Gastrocnemius medialis (tissue), 4 donors: ENCODE measurements around the gene DTNA. TPM values are rescaled to one million over a fixed set of nuclear protein-coding genes. Genes with fewer than 3 reads are reported as not detected.
"Not testable (repeated sequence)": the region's sequence is repeated elsewhere in the genome, so short reads cannot be mapped to it uniquely, and the experiment has no call there.

Experiments used
- ATAC-seq, 2 donors: fragments of 150-250 bp; one replicate each; pipeline ENCODE4 v1.9.1; 2016
- DNase-seq, 2 donors: peaks; one replicate each; pipeline ENCODE4 v3.0.0-alpha.2; 2019
- H3K27ac ChIP-seq, 4 donors: fragments of 200-600 bp; sonication (generic); 1 replicate in 1 of 4; 2 replicates in 3 of 4; pipeline ENCODE4 v1.5.1; 2016 to 2018; ENCODE audit warnings: mild to moderate bottlenecking in 2 of 4, moderate library complexity in 1 of 4
- H3K27me3 ChIP-seq, 3 donors: fragments of 200-600 bp; sonication (generic) in 2 of 3; 1 replicate in 1 of 3; 2 replicates in 2 of 3; pipeline versions ENCODE4 v1.5.1 to v1.6.0; 2016 to 2019; ENCODE audit warnings: mild to moderate bottlenecking in 1 of 3, moderate library complexity in 1 of 3
- H3K36me3 ChIP-seq, 2 donors: fragments of 200-600 bp; sonication (generic) in 1 of 2; one replicate each; pipeline ENCODE4 v1.5.1; 2017 to 2018
- H3K4me1 ChIP-seq, 2 donors: fragments of 200-600 bp; sonication (generic) in 1 of 2; one replicate each; pipeline ENCODE4 v1.5.1; 2016 to 2017; ENCODE audit warnings: mild to moderate bottlenecking in 2 of 2
- H3K4me3 ChIP-seq, 4 donors: fragments of 200-600 bp; sonication (generic) in 3 of 4; 1 replicate in 1 of 4; 2 replicates in 3 of 4; pipeline ENCODE4 v1.5.1; 2016 to 2019; ENCODE audit warnings: mild to moderate bottlenecking in 2 of 4
- H3K9me3 ChIP-seq, 3 donors: fragments of 200-600 bp; sonication (generic) in 2 of 3; 1 replicate in 1 of 3; 2 replicates in 2 of 3; pipeline ENCODE4 v1.5.1; 2016 to 2019
- CTCF ChIP-seq, 5 experiments: fragments of 450-650 bp in 3 of 5; fragments of 200-600 bp in 2 of 5; sonication (generic) in 2 of 5; IDR thresholded peaks in 4 of 5; conservative IDR thresholded peaks in 1 of 5; 1 replicate in 4 of 5; 2 replicates in 1 of 5; pipeline ENCODE4 v1.5.1; 2016 to 2019; ENCODE audit warnings: antibody characterized with exemption in 5 of 5, mild to moderate bottlenecking in 3 of 5, moderate library complexity in 3 of 5
- POLR2A ChIP-seq, 2 donors: fragments of 450-650 bp; IDR thresholded peaks; one replicate each; pipeline ENCODE4 v1.6.1; 2017; ENCODE audit warnings: antibody characterized with exemption in 2 of 2, mild to moderate bottlenecking in 2 of 2, moderate library complexity in 2 of 2
- in situ Hi-C, 4 donors: fragments of 200-750 bp; cut with MboI; loops; one replicate each; pipeline versions ENCODE4 v1.15.0 to v1.8.0; 2017; ENCODE audit warnings: low sequenced_read_pairs in 4 of 4
- intact Hi-C: fragments of 100-400 bp; cut with DNase I; formaldehyde crosslinking; loops from one replicate; pipeline ENCODE4 v1.15.1; 2023; ENCODE audit warnings: low total_unique reads
- total RNA-seq, 4 donors: library from RNA; depleted of rRNA; stranded (reverse); fragments of >200 nt; gene quantifications; one replicate each; pipeline versions ENCODE4 v1.1.0 to v1.2.3, GENCODE V29; 2016

The DTNA gene
- total RNA-seq, 4 donors from 2014 or later = 38.6 to 63.9 (median 56.1) TPM

GRCh38 chr18:34718610-34719009 lies 8.5 kb downstream of the DTNA start:
- in situ Hi-C loops = no loop called here
- intact Hi-C loops = no loop called here
- H3K9me3 ChIP-seq = no peaks in the 10 kb centered on the region
- ATAC-seq (peak; percentile 64 to 87), DNase-seq (no peak)
- H3K36me3 ChIP-seq = no peaks in the 10 kb centered on the region
- no peaks in the 10 kb centered on the region for H3K27me3 ChIP-seq
- peak overlapping the region in 2 of 4 donors; percentile 39 to 58 for H3K27ac ChIP-seq
- H3K4me1 ChIP-seq = peaks cover 5 to 14% of the 10 kb centered on the region in 2 donors
- TF ChIP-seq POLR2A (IDR thresholded peaks at IDR 0.05) = no peak
- TF ChIP-seq CTCF (IDR thresholded peaks at IDR 0.05 in 4 of 5, conservative IDR thresholded peaks at IDR 0.05 in 1 of 5) = no peak
- H3K4me3 ChIP-seq = no peak overlapping the region

GRCh38 chr18:34720220-34720619 lies 10.1 kb downstream of the DTNA start:
- TF ChIP-seq POLR2A (IDR thresholded peaks at IDR 0.05) = no peak
- TF ChIP-seq CTCF (IDR thresholded peaks at IDR 0.05 in 4 of 5, conservative IDR thresholded peaks at IDR 0.05 in 1 of 5) = no peak
- in situ Hi-C loops = no loop called here
- H3K27me3 ChIP-seq = no peaks in the 10 kb centered on the region
- peak overlapping the region in 1 of 4 donors; percentile 58 for H3K27ac ChIP-seq
- ATAC-seq (no peak), DNase-seq (no peak)
- H3K9me3 ChIP-seq = no peaks in the 10 kb centered on the region
- no peaks in the 10 kb centered on the region for H3K36me3 ChIP-seq
- no peak overlapping the region for H3K4me3 ChIP-seq
- peaks cover 5 to 14% of the 10 kb centered on the region in 2 donors for H3K4me1 ChIP-seq
- intact Hi-C loops = no loop called here

DNA sequence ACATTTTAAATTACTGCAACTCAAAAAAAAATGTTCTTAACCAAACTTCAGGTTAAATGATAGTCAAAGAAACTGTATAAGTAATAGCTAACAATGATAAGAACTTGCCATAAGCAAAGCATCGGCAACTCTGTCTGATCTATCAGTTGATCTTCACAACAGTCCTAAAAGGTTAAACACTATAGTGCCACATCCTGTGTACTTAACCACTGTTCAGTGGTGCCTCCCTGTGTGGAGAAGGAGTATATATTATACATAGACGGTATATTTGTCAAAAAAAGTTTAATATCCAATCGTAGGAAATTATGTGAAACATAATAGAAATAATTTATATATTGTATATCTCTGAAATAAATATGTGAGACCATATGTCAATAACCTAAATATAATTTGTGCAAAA lies 13.0 kb downstream of the DTNA start:
- ATAC-seq (no peak), DNase-seq (no peak)
- peaks cover 5 to 11% of the 10 kb centered on the region in 2 donors for H3K4me1 ChIP-seq
- TF ChIP-seq CTCF (IDR thresholded peaks at IDR 0.05 in 4 of 5, conservative IDR thresholded peaks at IDR 0.05 in 1 of 5) = no peak
- TF ChIP-seq POLR2A (IDR thresholded peaks at IDR 0.05) = no peak
- H3K27me3 ChIP-seq = no peaks in the 10 kb centered on the region
- intact Hi-C loops = no loop called here
- H3K27ac ChIP-seq = no peak overlapping the region
- H3K4me3 ChIP-seq = no peak overlapping the region
- H3K9me3 ChIP-seq = no peaks in the 10 kb centered on the region
- in situ Hi-C loops = no loop called here
- H3K36me3 ChIP-seq = no peaks in the 10 kb centered on the region

DNA sequence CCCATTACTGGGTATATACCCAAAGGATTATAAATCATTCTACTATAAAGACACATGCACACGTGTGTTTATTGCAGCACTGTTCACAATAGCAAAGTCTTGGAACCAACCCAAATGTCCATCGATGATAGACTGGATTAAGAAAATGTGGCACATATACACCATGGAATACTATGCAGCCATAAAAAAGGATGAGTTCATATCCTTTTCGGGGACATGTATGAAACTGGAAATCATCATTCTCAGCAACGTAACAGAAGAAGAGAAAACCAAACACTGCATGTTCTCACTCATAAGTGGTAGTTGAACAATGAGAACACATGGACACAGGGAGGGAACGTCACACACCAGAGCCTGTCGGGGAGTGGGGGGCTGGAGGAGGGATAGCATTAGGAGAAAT lies 15.6 kb downstream of the DTNA start:
- H3K9me3 ChIP-seq, in situ Hi-C loops, H3K27ac ChIP-seq, ATAC-seq, H3K36me3 ChIP-seq, H3K27me3 ChIP-seq, H3K4me3 ChIP-seq, DNase-seq: not testable (repeated sequence)
- intact Hi-C loops = loop anchor here (5.0 kb wide), 1 partner anchor 62 kb away; no protein-coding TSS in a partner anchor
- peaks cover 15 to 24% of the 10 kb centered on the region in 2 donors for H3K4me1 ChIP-seq

- in situ Hi-C loops = no loop called here
- peaks cover 15 to 26% of the 10 kb centered on the region in 2 donors for H3K4me1 ChIP-seq
- H3K27me3 ChIP-seq = no peaks in the 10 kb centered on the region
- intact Hi-C loops = loop anchor here (5.0 kb wide), 1 partner anchor 61 kb away; no protein-coding TSS in a partner anchor
- no peak for ATAC-seq
- no peaks in the 10 kb centered on the region for H3K9me3 ChIP-seq
- H3K27ac ChIP-seq = no peak overlapping the region
- no peak for DNase-seq
- no peak overlapping the region for H3K4me3 ChIP-seq
- TF ChIP-seq CTCF (IDR thresholded peaks at IDR 0.05 in 4 of 5, conservative IDR thresholded peaks at IDR 0.05 in 1 of 5) (no peak), POLR2A (IDR thresholded peaks at IDR 0.05) (no peak)
- no peaks in the 10 kb centered on the region for H3K36me3 ChIP-seq
Observed at GRCh38 chr18:34726286-34727004, 16.3 kb downstream of the DTNA start.
